HG03571 (cell line): ENCODE results near the gene DHX35.

ENCODE experiments used
- ATAC-seq: cut with Tn5 transposase; IDR thresholded peaks from one replicate; pipeline ENCODE4 v1.9.1; 2021; ENCODE audit not compliant: unreplicated experiment

The DHX35 gene

GRCh38 chr20:38962044-38962927 is at the start of gene DHX35:
TSS of gene DHX35 (plus strand) at chr20:38962344. CDS start at chr20:38962368, 24 bp downstream.
- peak; percentile 94 for ATAC-seq

- ATAC-seq, result no peak
Observed at GRCh38 chr20:38915355-38915754, 46.8 kb upstream of the DHX35 start.

- no peak for ATAC-seq
Observed at GRCh38 chr20:38917657-38918056, 44.5 kb upstream of the DHX35 start.

GRCh38 chr20:38918172-38918571 is 44.0 kb upstream of the DHX35 start:
- ATAC-seq, result no peak

GRCh38 chr20:38919683-38920082 is 42.5 kb upstream of the DHX35 start:
- ATAC-seq, result no peak

GRCh38 chr20:38920411-38920810 is 41.7 kb upstream of the DHX35 start:
- ATAC-seq, result no peak

- ATAC-seq, result no peak
Observed at GRCh38 chr20:38920851-38921250, 41.3 kb upstream of the DHX35 start.

- no peak for ATAC-seq
Observed at GRCh38 chr20:38924718-38925117, 37.4 kb upstream of the DHX35 start.

GRCh38 chr20:38926142-38926933 is 35.8 kb upstream of the DHX35 start, which contains the start of gene FAM83D:
TSS of gene FAM83D (plus strand) at chr20:38926417. CDS start at chr20:38926443, 26 bp downstream.
- ATAC-seq, result peak; percentile 93

- ATAC-seq, result peak; percentile 8
Observed at GRCh38 chr20:38926934-38927616, 35.1 kb upstream of the DHX35 start.

GRCh38 chr20:38927902-38928578 is 34.1 kb upstream of the DHX35 start:
- no peak for ATAC-seq

GRCh38 chr20:38930242-38930569 is 31.9 kb upstream of the DHX35 start:
- no peak for ATAC-seq

GRCh38 chr20:38931984-38932383 is 30.2 kb upstream of the DHX35 start:
- no peak for ATAC-seq

GRCh38 chr20:38932457-38933120 is 29.6 kb upstream of the DHX35 start:
- ATAC-seq, result no peak

- ATAC-seq, result no peak
Observed at GRCh38 chr20:38934530-38934929, 27.6 kb upstream of the DHX35 start.

- no peak for ATAC-seq
Observed at GRCh38 chr20:38935285-38935684, 26.9 kb upstream of the DHX35 start.

- ATAC-seq, result no peak
Observed at GRCh38 chr20:38935967-38936407, 26.2 kb upstream of the DHX35 start.

- ATAC-seq, result no peak
Observed at GRCh38 chr20:38937000-38937399, 25.1 kb upstream of the DHX35 start.

- ATAC-seq, result no peak
Observed at GRCh38 chr20:38937978-38938473, 24.1 kb upstream of the DHX35 start.

GRCh38 chr20:38939686-38940085 is 22.5 kb upstream of the DHX35 start:
- no peak for ATAC-seq
